HepG2 (cell line): ENCODE measurements around the gene ZNF169.

ENCODE experiments used
- CAMTA2 ChIP-seq: sonication (generic); formaldehyde crosslinking; IDR thresholded peaks from 2 replicates; pipeline ENCODE4 v1.4.0; 2020; ENCODE audit warnings: mild to moderate bottlenecking, missing genetic modification reagents, borderline replicate concordance
- FOXM1 ChIP-seq: sonication (generic); formaldehyde crosslinking; IDR thresholded peaks from 2 replicates; pipeline ENCODE4 v1.5.0; 2020; ENCODE audit warnings: missing genetic modification reagents
- RAD51 ChIP-seq: fragments of 450-650 bp; IDR thresholded peaks from 2 replicates; pipeline ENCODE4 v1.6.1; 2016; ENCODE audit warnings: borderline replicate concordance
- TF ChIP-seq, protein P1 (sequence below): sonication (generic); formaldehyde crosslinking; IDR thresholded peaks from 2 replicates; pipeline ENCODE4 v1.5.0; 2020; ENCODE audit warnings: mild to moderate bottlenecking, missing genetic modification reagents, moderate library complexity
- TF ChIP-seq, protein P2 (sequence below): sonication (generic); formaldehyde crosslinking; IDR thresholded peaks from 2 replicates; pipeline ENCODE4 v1.8.0; 2022; ENCODE audit warnings: missing genetic modification reagents, mild to moderate bottlenecking, moderate library complexity, borderline replicate concordance
- TF ChIP-seq, protein P3 (sequence below): sonication (generic); formaldehyde crosslinking; IDR thresholded peaks from 2 replicates; pipeline ENCODE4 v1.8.1; 2022; ENCODE audit warnings: mild to moderate bottlenecking, missing genetic modification reagents
- TF ChIP-seq, protein P4 (sequence below): sonication (generic); formaldehyde crosslinking; IDR thresholded peaks from 2 replicates; pipeline ENCODE4 v1.4.0; 2020; ENCODE audit warnings: missing genetic modification reagents

DNA sequence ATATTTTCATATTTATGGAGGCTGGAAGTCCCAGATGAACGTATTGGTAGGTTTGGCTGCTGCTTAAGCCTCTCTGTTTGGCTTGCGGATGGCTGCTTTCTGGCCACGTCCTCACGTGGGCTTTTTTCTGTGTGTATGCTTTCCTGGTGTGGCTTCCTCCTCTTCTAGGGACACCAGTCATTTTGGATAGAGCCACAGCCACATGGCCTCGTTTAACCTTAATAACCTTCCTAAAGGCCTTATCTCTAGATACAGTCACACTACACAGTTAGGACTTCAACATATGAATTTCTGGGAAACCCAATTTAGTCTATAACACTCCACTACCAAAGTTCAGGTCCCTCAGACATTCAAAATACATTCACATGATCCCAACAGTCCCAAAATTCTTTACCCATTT lies 42.5 kb downstream of the ZNF169 start:
- TF ChIP-seq, protein P1, sequence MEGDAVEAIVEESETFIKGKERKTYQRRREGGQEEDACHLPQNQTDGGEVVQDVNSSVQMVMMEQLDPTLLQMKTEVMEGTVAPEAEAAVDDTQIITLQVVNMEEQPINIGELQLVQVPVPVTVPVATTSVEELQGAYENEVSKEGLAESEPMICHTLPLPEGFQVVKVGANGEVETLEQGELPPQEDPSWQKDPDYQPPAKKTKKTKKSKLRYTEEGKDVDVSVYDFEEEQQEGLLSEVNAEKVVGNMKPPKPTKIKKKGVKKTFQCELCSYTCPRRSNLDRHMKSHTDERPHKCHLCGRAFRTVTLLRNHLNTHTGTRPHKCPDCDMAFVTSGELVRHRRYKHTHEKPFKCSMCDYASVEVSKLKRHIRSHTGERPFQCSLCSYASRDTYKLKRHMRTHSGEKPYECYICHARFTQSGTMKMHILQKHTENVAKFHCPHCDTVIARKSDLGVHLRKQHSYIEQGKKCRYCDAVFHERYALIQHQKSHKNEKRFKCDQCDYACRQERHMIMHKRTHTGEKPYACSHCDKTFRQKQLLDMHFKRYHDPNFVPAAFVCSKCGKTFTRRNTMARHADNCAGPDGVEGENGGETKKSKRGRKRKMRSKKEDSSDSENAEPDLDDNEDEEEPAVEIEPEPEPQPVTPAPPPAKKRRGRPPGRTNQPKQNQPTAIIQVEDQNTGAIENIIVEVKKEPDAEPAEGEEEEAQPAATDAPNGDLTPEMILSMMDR (CRISPR knock-in tag) = no peak
- no peak for TF ChIP-seq FOXM1
- TF ChIP-seq, protein P2, sequence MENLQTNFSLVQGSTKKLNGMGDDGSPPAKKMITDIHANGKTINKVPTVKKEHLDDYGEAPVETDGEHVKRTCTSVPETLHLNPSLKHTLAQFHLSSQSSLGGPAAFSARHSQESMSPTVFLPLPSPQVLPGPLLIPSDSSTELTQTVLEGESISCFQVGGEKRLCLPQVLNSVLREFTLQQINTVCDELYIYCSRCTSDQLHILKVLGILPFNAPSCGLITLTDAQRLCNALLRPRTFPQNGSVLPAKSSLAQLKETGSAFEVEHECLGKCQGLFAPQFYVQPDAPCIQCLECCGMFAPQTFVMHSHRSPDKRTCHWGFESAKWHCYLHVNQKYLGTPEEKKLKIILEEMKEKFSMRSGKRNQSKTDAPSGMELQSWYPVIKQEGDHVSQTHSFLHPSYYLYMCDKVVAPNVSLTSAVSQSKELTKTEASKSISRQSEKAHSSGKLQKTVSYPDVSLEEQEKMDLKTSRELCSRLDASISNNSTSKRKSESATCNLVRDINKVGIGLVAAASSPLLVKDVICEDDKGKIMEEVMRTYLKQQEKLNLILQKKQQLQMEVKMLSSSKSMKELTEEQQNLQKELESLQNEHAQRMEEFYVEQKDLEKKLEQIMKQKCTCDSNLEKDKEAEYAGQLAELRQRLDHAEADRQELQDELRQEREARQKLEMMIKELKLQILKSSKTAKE (CRISPR knock-in tag) = no peak
- no peak for TF ChIP-seq RAD51
- TF ChIP-seq, protein P3, sequence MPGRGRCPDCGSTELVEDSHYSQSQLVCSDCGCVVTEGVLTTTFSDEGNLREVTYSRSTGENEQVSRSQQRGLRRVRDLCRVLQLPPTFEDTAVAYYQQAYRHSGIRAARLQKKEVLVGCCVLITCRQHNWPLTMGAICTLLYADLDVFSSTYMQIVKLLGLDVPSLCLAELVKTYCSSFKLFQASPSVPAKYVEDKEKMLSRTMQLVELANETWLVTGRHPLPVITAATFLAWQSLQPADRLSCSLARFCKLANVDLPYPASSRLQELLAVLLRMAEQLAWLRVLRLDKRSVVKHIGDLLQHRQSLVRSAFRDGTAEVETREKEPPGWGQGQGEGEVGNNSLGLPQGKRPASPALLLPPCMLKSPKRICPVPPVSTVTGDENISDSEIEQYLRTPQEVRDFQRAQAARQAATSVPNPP = no peak
- TF ChIP-seq, protein P4, sequence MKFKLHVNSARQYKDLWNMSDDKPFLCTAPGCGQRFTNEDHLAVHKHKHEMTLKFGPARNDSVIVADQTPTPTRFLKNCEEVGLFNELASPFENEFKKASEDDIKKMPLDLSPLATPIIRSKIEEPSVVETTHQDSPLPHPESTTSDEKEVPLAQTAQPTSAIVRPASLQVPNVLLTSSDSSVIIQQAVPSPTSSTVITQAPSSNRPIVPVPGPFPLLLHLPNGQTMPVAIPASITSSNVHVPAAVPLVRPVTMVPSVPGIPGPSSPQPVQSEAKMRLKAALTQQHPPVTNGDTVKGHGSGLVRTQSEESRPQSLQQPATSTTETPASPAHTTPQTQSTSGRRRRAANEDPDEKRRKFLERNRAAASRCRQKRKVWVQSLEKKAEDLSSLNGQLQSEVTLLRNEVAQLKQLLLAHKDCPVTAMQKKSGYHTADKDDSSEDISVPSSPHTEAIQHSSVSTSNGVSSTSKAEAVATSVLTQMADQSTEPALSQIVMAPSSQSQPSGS (CRISPR knock-in tag) = no peak
- no peak for TF ChIP-seq CAMTA2 (CRISPR knock-in tag)
